Mesenchymal stem cell (in vitro differentiated cells and primary cell): ENCODE measurements around the gene SERPINB13. TPM values are rescaled to one million over a fixed set of nuclear protein-coding genes. Genes with fewer than 3 reads are reported as not detected.

Experiments
- DNase-seq: peaks from one replicate; pipeline ENCODE4 v3.0.0-alpha.2; 2013
- H2AFZ ChIP-seq: one replicate; pipeline ENCODE4 v1.6.1; 2013; ENCODE audit warnings: low read depth, mild to moderate bottlenecking, control low read depth, inconsistent platforms, low read length, moderate library complexity
- H2AK5ac ChIP-seq: 2 replicates; pipeline ENCODE4 v1.6.1; 2013; ENCODE audit warnings: low read length, moderate library complexity, mild to moderate bottlenecking, inconsistent platforms; ENCODE audit not compliant: severe bottlenecking
- H2BK120ac ChIP-seq: one replicate; pipeline ENCODE4 v1.6.1; 2013; ENCODE audit warnings: low read depth, mild to moderate bottlenecking, inconsistent platforms, low read length, moderate library complexity
- H2BK12ac ChIP-seq, 2 experiments: one replicate each; pipeline ENCODE4 v1.6.1; 2013; ENCODE audit warnings: inconsistent platforms in 2 of 2, low read length in 2 of 2, mild to moderate bottlenecking in 2 of 2, moderate library complexity in 2 of 2, control low read depth in 1 of 2
- H2BK15ac ChIP-seq: one replicate; pipeline ENCODE4 v1.6.1; 2013; ENCODE audit warnings: mild to moderate bottlenecking, low read depth, inconsistent platforms; ENCODE audit not compliant: poor library complexity, severe bottlenecking
- H2BK5ac ChIP-seq: 2 replicates; pipeline ENCODE4 v1.6.1; 2013; ENCODE audit warnings: low read depth, mild to moderate bottlenecking, low read length, control low read depth, inconsistent platforms; ENCODE audit not compliant: poor library complexity, severe bottlenecking
- H3K14ac ChIP-seq, 2 experiments: one replicate each; pipeline ENCODE4 v1.6.1; 2013; ENCODE audit warnings: inconsistent platforms in 2 of 2, low read length in 2 of 2, control low read depth in 1 of 2, mild to moderate bottlenecking in 1 of 2, moderate library complexity in 1 of 2
- H3K18ac ChIP-seq, 2 experiments: one replicate each; pipeline ENCODE4 v1.6.1; 2013; ENCODE audit warnings: inconsistent platforms in 2 of 2, low read length in 2 of 2, control low read depth in 1 of 2, low read depth in 1 of 2, mild to moderate bottlenecking in 1 of 2
- H3K23ac ChIP-seq, 2 experiments: one replicate each; pipeline ENCODE4 v1.6.1; 2013; ENCODE audit warnings: inconsistent platforms in 2 of 2, low read length in 2 of 2, mild to moderate bottlenecking in 2 of 2, moderate library complexity in 2 of 2, control low read depth in 1 of 2
- H3K27ac ChIP-seq: 2 replicates; pipeline ENCODE4 v1.5.1; 2013; ENCODE audit warnings: mild to moderate bottlenecking, moderate library complexity, low read length, control low read depth, inconsistent platforms; ENCODE audit not compliant: poor library complexity, severe bottlenecking
- H3K27me3 ChIP-seq, 2 experiments: 2 replicates each; pipeline versions ENCODE4 v1.6.1 to v1.7.0; 2013; ENCODE audit warnings: low read length in 2 of 2, mild to moderate bottlenecking in 2 of 2, moderate library complexity in 2 of 2, control low read depth in 1 of 2, inconsistent platforms in 1 of 2; ENCODE audit not compliant: control insufficient read depth in 1 of 2, insufficient read depth in 1 of 2
- H3K36me3 ChIP-seq, 2 experiments: 2 replicates each; pipeline versions ENCODE4 v1.6.1 to v1.7.0; 2013; ENCODE audit warnings: low read length in 2 of 2, control low read depth in 1 of 2, inconsistent platforms in 1 of 2, low read depth in 1 of 2, mild to moderate bottlenecking in 1 of 2; ENCODE audit not compliant: insufficient read depth in 2 of 2, control insufficient read depth in 1 of 2
- H3K4ac ChIP-seq, 2 experiments: one replicate each; pipeline ENCODE4 v1.6.1; 2013; ENCODE audit warnings: inconsistent platforms in 2 of 2, low read length in 2 of 2, mild to moderate bottlenecking in 2 of 2, moderate library complexity in 2 of 2, control low read depth in 1 of 2, low read depth in 1 of 2
- H3K4me1 ChIP-seq: 2 replicates; pipeline ENCODE4 v1.6.1; 2013; ENCODE audit warnings: low read depth, low read length, control low read depth; ENCODE audit not compliant: control insufficient read depth, insufficient read depth
- H3K4me2 ChIP-seq: 2 replicates; pipeline ENCODE4 v1.6.1; 2013; ENCODE audit warnings: low read length, mild to moderate bottlenecking, inconsistent platforms; ENCODE audit not compliant: poor library complexity, severe bottlenecking
- H3K4me3 ChIP-seq, 2 experiments: 2 replicates each; pipeline versions ENCODE4 v1.5.1 to v1.7.0; 2013; ENCODE audit warnings: low read length in 2 of 2, mild to moderate bottlenecking in 2 of 2, control low read depth in 1 of 2, low read depth in 1 of 2; ENCODE audit not compliant: insufficient read depth in 1 of 2
- H3K79me1 ChIP-seq: replicated peaks from 2 replicates; pipeline ENCODE4 v1.6.1; 2013; ENCODE audit warnings: mild to moderate bottlenecking, control low read depth, low read length, inconsistent platforms; ENCODE audit not compliant: poor library complexity, severe bottlenecking
- H3K9ac ChIP-seq: 2 replicates; pipeline ENCODE4 v1.7.0; 2013; ENCODE audit warnings: mild to moderate bottlenecking, low read length, moderate library complexity
- H3K9me3 ChIP-seq: 2 replicates; pipeline ENCODE4 v1.7.0; 2013; ENCODE audit warnings: mild to moderate bottlenecking, low read length; ENCODE audit not compliant: control insufficient read depth
- H4K8ac ChIP-seq: one replicate; pipeline ENCODE4 v1.6.1; 2013; ENCODE audit warnings: inconsistent platforms, mild to moderate bottlenecking, low read length, moderate library complexity
- H4K91ac ChIP-seq: one replicate; pipeline ENCODE4 v1.6.1; 2013; ENCODE audit warnings: mild to moderate bottlenecking, low read length, inconsistent platforms
- WGBS: methylation state at CpG from one replicate; pipeline ENCODE4 v1.1.7; 2013; ENCODE audit warnings: mixed read lengths; 5-methylcytosine and 5-hydroxymethylcytosine counted together
- polyA plus RNA-seq, 2 experiments: library from polyadenylated mRNA; stranded (reverse); fragments of 200-250 nt; gene quantifications; one replicate each; pipeline ENCODE4 v1.2.3, GENCODE V29; 2013

Gene SERPINB13, protein sequence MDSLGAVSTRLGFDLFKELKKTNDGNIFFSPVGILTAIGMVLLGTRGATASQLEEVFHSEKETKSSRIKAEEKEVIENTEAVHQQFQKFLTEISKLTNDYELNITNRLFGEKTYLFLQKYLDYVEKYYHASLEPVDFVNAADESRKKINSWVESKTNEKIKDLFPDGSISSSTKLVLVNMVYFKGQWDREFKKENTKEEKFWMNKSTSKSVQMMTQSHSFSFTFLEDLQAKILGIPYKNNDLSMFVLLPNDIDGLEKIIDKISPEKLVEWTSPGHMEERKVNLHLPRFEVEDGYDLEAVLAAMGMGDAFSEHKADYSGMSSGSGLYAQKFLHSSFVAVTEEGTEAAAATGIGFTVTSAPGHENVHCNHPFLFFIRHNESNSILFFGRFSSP
- not detected for polyA plus RNA-seq (2013, experiment 1 of 2)
- polyA plus RNA-seq (2013, experiment 2 of 2) = not detected

DNA sequence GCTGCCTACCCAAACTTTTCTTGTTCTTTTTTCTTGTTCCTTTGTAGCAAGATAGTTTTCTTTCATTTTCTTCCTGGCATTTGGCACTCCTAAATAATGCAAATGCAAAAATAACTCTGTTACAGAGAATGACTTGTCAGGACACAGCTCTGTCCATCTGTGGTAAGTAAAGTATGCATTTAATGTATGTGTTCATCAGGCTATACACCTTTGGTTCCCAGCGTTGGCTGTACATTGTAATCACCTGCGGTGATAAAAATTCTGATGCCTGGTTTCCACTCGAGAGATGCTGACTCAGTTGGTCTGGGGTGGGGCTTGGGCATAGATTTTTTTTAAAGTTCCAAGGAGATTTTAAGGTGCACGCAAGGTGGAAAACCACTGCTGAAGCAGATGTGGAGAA is at the start of gene SERPINB13:
Gene SERPINB13 (plus strand): TSS at position 378 of the 400 bp plus-strand sequence. CDS start 1,325 bp downstream, outside the sequence.
- no peak within 1 kb of the TSS for H3K27ac ChIP-seq
- no peak within 1 kb of the TSS for H2AK5ac ChIP-seq
- peaks cover 0 to 3% of the 10 kb centered on the region in 2 experiments for H3K27me3 ChIP-seq
- H4K91ac ChIP-seq = no peak within 1 kb of the TSS
- H3K4me3 ChIP-seq = no peak within 1 kb of the TSS
- no peaks in the 10 kb centered on the region for H3K4me1 ChIP-seq
- WGBS = 97% methylated on average over 4 of the region's 4 CpGs
- H2BK5ac ChIP-seq = no peak within 1 kb of the TSS
- no peak within 1 kb of the TSS for H3K18ac ChIP-seq
- no peak within 1 kb of the TSS for H2AFZ ChIP-seq
- no peak within 1 kb of the TSS for H2BK120ac ChIP-seq
- H2BK15ac ChIP-seq = no peak within 1 kb of the TSS
- no peaks in the 10 kb centered on the region for H3K79me1 ChIP-seq
- DNase-seq = no peak
- H3K9ac ChIP-seq = no peak within 1 kb of the TSS
- H3K4me2 ChIP-seq = no peak within 1 kb of the TSS
- no peaks in the 10 kb centered on the region for H3K9me3 ChIP-seq
- no peak within 1 kb of the TSS for H3K14ac ChIP-seq
- H4K8ac ChIP-seq = no peak within 1 kb of the TSS
- no peak within 1 kb of the TSS for H2BK12ac ChIP-seq
- H3K23ac ChIP-seq = no peak within 1 kb of the TSS
- no peaks in the 10 kb centered on the region for H3K36me3 ChIP-seq
- no peak within 1 kb of the TSS for H3K4ac ChIP-seq

DNA sequence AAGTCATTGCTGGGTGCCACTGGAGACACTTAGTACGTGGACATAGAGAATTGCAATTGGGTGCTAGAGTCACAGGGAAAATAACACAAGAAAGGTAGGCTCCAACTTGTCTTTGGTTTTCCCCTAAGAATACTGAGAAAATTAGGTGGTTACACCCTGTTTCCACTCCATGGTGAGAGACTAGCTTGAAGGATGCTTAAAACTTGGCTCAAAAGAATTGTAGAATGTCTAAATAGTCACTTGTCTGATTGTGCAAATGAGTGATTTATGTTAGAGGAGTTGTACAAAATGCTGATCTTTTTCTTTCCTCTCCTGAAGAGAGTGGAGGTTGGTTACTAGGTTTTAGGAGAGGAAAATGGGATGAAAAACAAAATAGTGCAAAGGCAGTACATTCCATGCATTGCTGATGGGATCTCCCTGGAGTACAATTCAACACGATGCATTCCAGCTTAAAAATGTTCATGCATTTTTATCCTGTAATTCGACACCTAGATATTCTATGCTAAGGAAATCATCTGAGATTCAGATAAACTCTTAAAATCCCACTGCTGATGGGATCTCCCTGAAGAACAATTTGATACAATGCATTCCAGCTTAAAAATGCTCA is 47.1 kb upstream of the SERPINB13 start:
- Histone ChIP-seq H3K4me3 (no peak overlapping the region), H3K36me3 (no peaks in the 10 kb centered on the region), H3K18ac (no peak overlapping the region), H4K91ac (no peak overlapping the region), H3K14ac (no peak overlapping the region), H3K79me1 (no peaks in the 10 kb centered on the region), H3K9me3 (no peaks in the 10 kb centered on the region), H2AFZ (no peak overlapping the region), H3K9ac (no peak overlapping the region), H4K8ac (no peak overlapping the region), H3K4me2 (no peak overlapping the region), H3K23ac (no peak overlapping the region), H3K27me3 (no peaks in the 10 kb centered on the region), H2BK120ac (no peak overlapping the region), H3K4ac (no peak overlapping the region), H2BK5ac (no peak overlapping the region), H3K4me1 (no peaks in the 10 kb centered on the region), H2BK12ac (no peak overlapping the region), H3K27ac (peak overlapping the region; percentile 73), H2BK15ac (no peak overlapping the region), H2AK5ac (no peak overlapping the region)
- peak; percentile 3 for DNase-seq
- 48% methylated on average over 3 of the region's 3 CpGs for WGBS

GRCh38 chr18:63542069-63542468 is 45.1 kb upstream of the SERPINB13 start, which contains the start of gene SERPINB12:
TSS of gene SERPINB12 (plus strand) at chr18:63542369. CDS start at chr18:63556160, 13,791 bp downstream.
- Histone ChIP-seq H3K4ac (no peak within 1 kb of the TSS), H4K91ac (no peak within 1 kb of the TSS), H3K79me1 (no peaks in the 10 kb centered on the region), H3K4me1 (no peaks in the 10 kb centered on the region), H3K14ac (no peak within 1 kb of the TSS), H3K18ac (no peak within 1 kb of the TSS), H4K8ac (no peak within 1 kb of the TSS), H3K9ac (no peak within 1 kb of the TSS), H3K4me3 (no peak within 1 kb of the TSS), H2AK5ac (no peak within 1 kb of the TSS), H2AFZ (no peak within 1 kb of the TSS), H3K23ac (no peak within 1 kb of the TSS), H3K9me3 (no peaks in the 10 kb centered on the region), H3K27ac (no peak within 1 kb of the TSS), H2BK15ac (no peak within 1 kb of the TSS), H3K4me2 (no peak within 1 kb of the TSS), H2BK5ac (no peak within 1 kb of the TSS), H2BK12ac (no peak within 1 kb of the TSS), H3K36me3 (no peaks in the 10 kb centered on the region), H2BK120ac (no peak within 1 kb of the TSS), H3K27me3 (no peaks in the 10 kb centered on the region)
- no peak for DNase-seq
- no CpG with 5 or more reads among the region's 1 CpG for WGBS

DNA sequence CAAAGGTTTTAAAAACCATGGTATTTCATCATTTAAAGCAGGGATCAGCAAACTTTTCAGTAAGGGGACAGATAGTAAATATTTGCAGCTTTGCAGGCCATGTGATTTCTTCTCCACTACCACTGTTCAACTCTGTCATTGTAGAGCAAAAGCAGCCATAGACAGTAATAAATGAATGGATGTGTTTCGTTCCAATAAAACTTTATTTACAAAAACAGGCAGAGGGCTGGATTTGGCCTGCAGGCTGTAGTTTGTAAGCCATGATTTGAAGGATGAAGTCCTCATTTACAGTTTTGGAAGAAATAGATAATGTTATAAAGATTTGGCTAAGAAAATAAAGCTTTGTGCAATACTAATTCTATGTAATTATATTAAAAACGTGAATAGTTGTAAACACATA is 43.1 kb upstream of the SERPINB13 start:
- Histone ChIP-seq H3K4me1 (no peaks in the 10 kb centered on the region), H3K4me3 (no peak overlapping the region), H3K9me3 (no peaks in the 10 kb centered on the region), H2BK5ac (no peak overlapping the region), H3K4me2 (no peak overlapping the region), H3K9ac (no peak overlapping the region), H3K79me1 (no peaks in the 10 kb centered on the region), H3K4ac (no peak overlapping the region), H2BK12ac (no peak overlapping the region), H3K23ac (no peak overlapping the region), H3K18ac (no peak overlapping the region), H3K27ac (no peak overlapping the region), H3K14ac (no peak overlapping the region), H2AK5ac (no peak overlapping the region), H2BK120ac (no peak overlapping the region), H2AFZ (no peak overlapping the region), H3K36me3 (no peaks in the 10 kb centered on the region), H4K91ac (no peak overlapping the region), H2BK15ac (no peak overlapping the region), H3K27me3 (no peaks in the 10 kb centered on the region), H4K8ac (no peak overlapping the region)
- no peak for DNase-seq
- WGBS = 100% methylated on average over 1 of the region's 2 CpGs
